WI38 (cell line): ENCODE measurements around the gene GRM4.

ENCODE experiments used
- H3K4me3 ChIP-seq: 2 replicates; pipeline ENCODE4 v1.5.1; 2011; ENCODE audit warnings: low read depth, mild to moderate bottlenecking, control low read depth, low read length
- CTCF ChIP-seq: IDR thresholded peaks from 2 replicates; pipeline ENCODE4 v1.5.1; 2012; ENCODE audit warnings: low read depth, mild to moderate bottlenecking, control low read depth, low read length

Gene GRM4

GRCh38 chr6:34126419-34126818 is 19.5 kb downstream of the GRM4 start:
- H3K4me3 ChIP-seq: no peak overlapping the region

GRCh38 chr6:34125939-34126338 is 19.9 kb downstream of the GRM4 start:
- no peak for TF ChIP-seq CTCF
- no peak overlapping the region for H3K4me3 ChIP-seq

More at GRCh38 chr6:34126419-34126818, 19.5 kb downstream of the GRM4 start:
- TF ChIP-seq CTCF: no peak

- no peak for TF ChIP-seq CTCF
- no peak overlapping the region for H3K4me3 ChIP-seq
Measured at GRCh38 chr6:34120953-34121675, 24.8 kb downstream of the GRM4 start.

- TF ChIP-seq CTCF: no peak
- H3K4me3 ChIP-seq: no peak overlapping the region
Measured at GRCh38 chr6:34115915-34116314, 30.0 kb downstream of the GRM4 start.

GRCh38 chr6:34115403-34115795 is 30.5 kb downstream of the GRM4 start:
- H3K4me3 ChIP-seq: no peak overlapping the region
- no peak for TF ChIP-seq CTCF

- no peak for TF ChIP-seq CTCF
- H3K4me3 ChIP-seq: no peak overlapping the region
Measured at GRCh38 chr6:34114695-34115402, 31.0 kb downstream of the GRM4 start.

- H3K4me3 ChIP-seq: no peak overlapping the region
- TF ChIP-seq CTCF: no peak
Measured at GRCh38 chr6:34113532-34113931, 32.4 kb downstream of the GRM4 start.
